ENCODE measurements around the gene PNMA8B. TPM values are rescaled to one million over a fixed set of nuclear protein-coding genes. Genes with fewer than 3 reads are reported as not detected.

PNMA8B gene
- total RNA-seq: 0.05 and 0.28 TPM in 2 replicates

DNA sequence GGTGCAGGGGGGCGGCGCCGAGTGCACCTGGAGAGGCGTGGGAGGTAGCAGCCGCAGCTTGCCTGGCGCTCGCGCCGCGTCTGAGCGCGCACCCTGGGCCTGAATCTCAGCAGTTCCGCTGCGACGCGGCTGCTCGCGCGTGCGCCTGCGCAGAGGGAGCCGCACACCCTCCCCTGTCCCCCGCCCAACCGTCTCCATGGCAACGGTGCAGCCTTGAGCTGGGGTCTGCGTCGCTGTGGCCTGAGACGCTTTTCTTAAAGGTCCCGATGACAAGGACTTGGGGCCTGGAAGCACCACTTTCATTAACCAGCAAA, at the start of gene PNMA8B:
PNMA8B (minus strand) TSS at position 82 of the 314 bp plus-strand sequence. CDS start 402 bp downstream, outside the sequence.

DNA sequence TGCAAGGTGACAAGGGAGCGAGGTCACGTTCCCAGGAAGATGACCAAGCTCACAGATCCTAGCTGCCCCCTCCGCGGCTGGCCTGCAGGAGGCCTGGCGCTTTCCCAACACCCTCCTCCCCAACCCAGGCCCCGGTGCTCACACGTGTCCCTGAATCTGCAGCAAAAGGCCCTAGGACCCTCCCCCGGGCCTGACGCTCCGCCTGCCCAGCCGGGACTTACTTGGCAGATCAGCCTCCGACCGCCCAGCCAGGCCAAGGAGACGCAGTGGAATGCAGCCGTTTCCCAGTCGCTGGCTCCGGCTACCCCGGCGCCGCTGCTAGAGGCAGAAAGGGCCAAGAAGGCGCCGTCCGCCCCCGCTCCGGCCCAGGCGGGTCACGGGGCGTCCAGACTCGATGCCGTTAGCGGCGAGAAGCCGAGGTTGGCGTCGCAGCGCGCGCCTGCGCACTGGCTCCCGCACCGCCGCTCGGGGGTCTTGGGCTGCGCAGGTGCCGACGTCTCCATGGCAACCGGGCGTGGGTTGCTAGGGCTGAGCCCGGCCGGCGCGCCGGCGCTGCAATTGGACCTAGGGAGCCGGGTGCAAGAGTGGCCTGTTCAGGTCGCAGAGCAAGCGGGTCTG, 24.4 kb downstream of the PNMA8B start, which contains the start of gene PNMA8A:
PNMA8A (minus strand) TSS at position 448 of the 618 bp plus-strand sequence. CDS start 528 bp downstream, outside the sequence.

Other genes starting within 250 kb of the PNMA8B start
- gene HIF3A, start 198.8 kb downstream of the PNMA8B start, total RNA-seq: 0.49 and 0.74 TPM in 2 replicates
- 74.7 and 88.4 TPM in 2 replicates for gene PPP5C, start 148.8 kb downstream of the PNMA8B start, total RNA-seq
- gene CCDC8, start 82.3 kb downstream of the PNMA8B start, total RNA-seq: 30.8 and 39.1 TPM in 2 replicates
- gene PNMA8C, start 66.9 kb downstream of the PNMA8B start, total RNA-seq: not detected in 2 replicates
- gene PNMA8A, start 24.3 kb downstream of the PNMA8B start, total RNA-seq: 1.1 and 1.6 TPM in 2 replicates
- gene CALM3, start 105.5 kb upstream of the PNMA8B start, total RNA-seq: 294 and 303 TPM in 2 replicates
- gene PTGIR, start 129.2 kb upstream of the PNMA8B start, total RNA-seq: 0.05 and 0.21 TPM in 2 replicates
- gene GNG8, start 140.3 kb upstream of the PNMA8B start, total RNA-seq: not detected in 2 replicates
- gene DACT3, start 165.3 kb upstream of the PNMA8B start, total RNA-seq: not detected in 2 replicates
- 27.9 and 39.0 TPM in 2 replicates for gene PRKD2, start 221.2 kb upstream of the PNMA8B start, total RNA-seq